Breast epithelium (tissue), 3 donors: ENCODE data around the gene KCNG2.

Source experiments
- CTCF ChIP-seq, 3 donors: fragments of 450-650 bp; IDR thresholded peaks; one replicate each; pipeline ENCODE4 v1.5.1; 2016 to 2017; ENCODE audit warnings: antibody characterized with exemption in 3 of 3, mild to moderate bottlenecking in 3 of 3, moderate library complexity in 3 of 3
- POLR2A ChIP-seq: fragments of 450-650 bp; IDR thresholded peaks from one replicate; pipeline ENCODE4 v1.6.1; 2016; ENCODE audit warnings: antibody characterized with exemption, mild to moderate bottlenecking, moderate library complexity
- POLR2AphosphoS5 ChIP-seq, 3 donors: sonication (generic); formaldehyde crosslinking; IDR thresholded peaks; one replicate each; pipeline ENCODE4 v1.6.1; 2017; ENCODE audit warnings: antibody characterized with exemption in 3 of 3

- TF ChIP-seq CTCF (IDR thresholded peaks at IDR 0.05) (no peak), POLR2A (no peak), POLR2AphosphoS5 (IDR thresholded peaks at IDR 0.05) (no peak)
Observed at GRCh38 chr18:79801641-79802040, 3.9 kb downstream of the KCNG2 start.
